Right renal pelvis (tissue), 4 donors: ENCODE results near the gene SLC39A11. TPM values are rescaled to one million over a fixed set of nuclear protein-coding genes. Genes with fewer than 3 reads are reported as not detected.

Source experiments
- DNase-seq, 4 donors: peaks; one replicate each; pipeline ENCODE4 v3.0.0-alpha.2; 2013; ENCODE audit warnings: low read depth in 4 of 4, low spot score in 3 of 4, missing footprints in 1 of 4
- polyA plus RNA-seq, 4 donors: library from polyadenylated mRNA; unstranded; fragments of 120-200 nt; gene quantifications; one replicate each; pipeline ENCODE4 v1.2.1, GENCODE V29; 2013; ENCODE audit not compliant: insufficient read length in 4 of 4

The SLC39A11 gene
- polyA plus RNA-seq, 4 donors = 27.6 to 29.1 (median 28.4) TPM

GRCh38 chr17:72677714-72678390 lies 414.6 kb downstream of the SLC39A11 start:
- no peak for DNase-seq

- no peak for DNase-seq
These were observed 415.4 kb downstream of the SLC39A11 start for GRCh38 chr17:72677108-72677507.

GRCh38 chr17:72672729-72673128 lies 419.8 kb downstream of the SLC39A11 start:
- DNase-seq = no peak

- no peak for DNase-seq
These were observed 421.5 kb downstream of the SLC39A11 start for GRCh38 chr17:72671016-72671415.

- no peak for DNase-seq
These were observed 425.1 kb downstream of the SLC39A11 start for GRCh38 chr17:72667096-72668063.

GRCh38 chr17:72665852-72666851 lies 426.3 kb downstream of the SLC39A11 start:
- peak in 1 of 4 donors; percentile 31 for DNase-seq

GRCh38 chr17:72662827-72663190 lies 429.7 kb downstream of the SLC39A11 start:
- DNase-seq = no peak

GRCh38 chr17:72661945-72662826 lies 430.3 kb downstream of the SLC39A11 start:
- no peak for DNase-seq

GRCh38 chr17:72661116-72661944 lies 431.2 kb downstream of the SLC39A11 start:
- DNase-seq = no peak

- DNase-seq = no peak
These were observed 432.0 kb downstream of the SLC39A11 start for GRCh38 chr17:72660274-72661115.

- DNase-seq = no peak
These were observed 432.7 kb downstream of the SLC39A11 start for GRCh38 chr17:72659811-72660210.

GRCh38 chr17:72658675-72659074 lies 433.8 kb downstream of the SLC39A11 start:
- DNase-seq = no peak

- DNase-seq = no peak
These were observed 434.8 kb downstream of the SLC39A11 start for GRCh38 chr17:72657467-72658317.

- no peak for DNase-seq
These were observed 436.2 kb downstream of the SLC39A11 start for GRCh38 chr17:72656130-72656763.

GRCh38 chr17:72654706-72655105 lies 437.8 kb downstream of the SLC39A11 start:
- no peak for DNase-seq

- no peak for DNase-seq
These were observed 440.5 kb downstream of the SLC39A11 start for GRCh38 chr17:72651988-72652387.
